ENCODE results near the gene AP2A2. TPM values are rescaled to one million over a fixed set of nuclear protein-coding genes. Genes with fewer than 3 reads are reported as not detected.

Gene AP2A2
- total and polyA plus RNA-seq, 2 of the 4 experiments (the other 2 are of a cell fraction) = 19.9 to 49.0 TPM

DNA sequence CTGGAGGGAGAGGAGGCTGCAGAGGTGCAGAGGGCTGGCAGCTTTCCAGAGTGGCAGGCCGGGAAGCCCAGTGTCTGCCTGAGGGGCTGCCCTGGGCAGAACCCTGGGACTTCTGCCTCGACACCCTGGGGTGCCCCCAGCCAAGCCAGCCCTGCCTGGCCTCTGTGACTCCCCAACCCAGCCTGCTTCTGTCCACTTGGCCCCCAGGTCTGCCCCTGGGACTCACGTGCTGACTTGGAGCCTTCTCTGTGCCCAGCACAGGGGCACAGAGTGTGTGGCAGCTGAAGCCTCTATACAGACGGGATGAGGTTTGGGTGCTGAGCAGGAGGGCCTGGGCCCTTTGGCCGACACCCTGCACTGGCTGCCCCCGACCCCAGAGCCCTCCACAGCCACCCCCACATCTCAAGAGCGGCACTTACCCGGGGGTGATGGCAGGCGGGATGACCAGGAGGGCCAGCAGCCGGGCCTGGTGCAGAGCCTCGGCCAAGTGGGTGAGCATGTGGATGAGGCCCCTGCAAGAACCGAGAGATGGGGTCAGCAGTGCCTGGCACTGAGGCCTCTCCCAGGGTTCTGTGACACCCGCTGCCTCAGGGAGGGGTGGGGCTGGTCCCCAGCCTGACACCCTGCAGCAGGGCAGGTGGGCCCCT is 32.5 kb upstream of the AP2A2 start:
- no peak overlapping the region for H2AK5ac ChIP-seq (ENCODE audit: low read depth, low read length)
- no peak overlapping the region for H3K4me3 ChIP-seq (ENCODE audit: insufficient read depth, low read depth, low read length)
- no peak overlapping the region for H3K23ac ChIP-seq (ENCODE audit: low read depth, low read length)
- peaks cover 3% of the 10 kb centered on the region; the same call in 1 of the 2 replicates for H4K20me1 ChIP-seq (ENCODE audit: insufficient read depth, low read length)
- no peak overlapping the region for H3K14ac ChIP-seq (replicated peaks; ENCODE audit: low read depth, low read length)
- H2AK9ac ChIP-seq (replicated peaks; ENCODE audit: low read depth, low read length, poor library complexity) = no peak overlapping the region
- H3K18ac ChIP-seq (ENCODE audit: low read depth, low read length) = no peak overlapping the region
- H2BK20ac ChIP-seq (ENCODE audit: low read depth, low read length) = no peak overlapping the region
- no peaks in the 10 kb centered on the region for H3K9me1 ChIP-seq (ENCODE audit: insufficient read depth, low read length)
- no peaks in the 10 kb centered on the region for H3K9me3 ChIP-seq (ENCODE audit: control insufficient read depth, insufficient read depth, low read length)
- no peak overlapping the region for H3K56ac ChIP-seq (ENCODE audit: extremely low read depth, insufficient read depth, low read length)
- no peak overlapping the region for H3K27ac ChIP-seq (ENCODE audit: insufficient read depth, low read length)
- H2BK15ac ChIP-seq (ENCODE audit: low read depth, low read length) = no peak overlapping the region
- BruUV-seq (replicated peaks) = no TSS peak
- dilution Hi-C loops (cut with HindIII; ENCODE audit: low sequenced_read_pairs, unreplicated experiment) = no loop called here
- TF ChIP-seq NFE2L2 (IDR thresholded peaks at IDR 0.05; ENCODE audit: low read depth, low read length) (no peak), MXI1 (IDR thresholded peaks at IDR 0.05; ENCODE audit: borderline replicate concordance, low read depth, low read length) (no peak), MAFK (IDR thresholded peaks at IDR 0.05; ENCODE audit: low read depth, low read length) (no peak), FOS (IDR thresholded peaks at IDR 0.05; ENCODE audit: low read depth, low read length) (no peak), RAD21 (IDR thresholded peaks at IDR 0.05; ENCODE audit: low read length) (no peak), RFX5 (IDR thresholded peaks at IDR 0.05; ENCODE audit: low read depth, low read length) (no peak), CEBPB (IDR thresholded peaks at IDR 0.05; ENCODE audit: low read depth, low read length) (no peak), POLR2A (IDR thresholded peaks at IDR 0.05; ENCODE audit: low read depth, low read length) (no peak), RCOR1 (IDR thresholded peaks at IDR 0.05; ENCODE audit: insufficient replicate concordance, low read length) (no peak), SMC3 (IDR thresholded peaks at IDR 0.05; ENCODE audit: low read depth, low read length) (no peak), BHLHE40 (IDR thresholded peaks at IDR 0.05; ENCODE audit: low read depth, low read length) (no peak), CHD1 (IDR thresholded peaks at IDR 0.05; ENCODE audit: low read depth, low read length) (no peak), MAZ (IDR thresholded peaks at IDR 0.05; ENCODE audit: borderline replicate concordance, low read depth, low read length) (no peak)
- TF ChIP-seq, protein P1, sequence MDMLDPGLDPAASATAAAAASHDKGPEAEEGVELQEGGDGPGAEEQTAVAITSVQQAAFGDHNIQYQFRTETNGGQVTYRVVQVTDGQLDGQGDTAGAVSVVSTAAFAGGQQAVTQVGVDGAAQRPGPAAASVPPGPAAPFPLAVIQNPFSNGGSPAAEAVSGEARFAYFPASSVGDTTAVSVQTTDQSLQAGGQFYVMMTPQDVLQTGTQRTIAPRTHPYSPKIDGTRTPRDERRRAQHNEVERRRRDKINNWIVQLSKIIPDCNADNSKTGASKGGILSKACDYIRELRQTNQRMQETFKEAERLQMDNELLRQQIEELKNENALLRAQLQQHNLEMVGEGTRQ (IDR thresholded peaks at IDR 0.05; ENCODE audit: low read depth, low read length) = no peak
- TF ChIP-seq, protein P2, sequence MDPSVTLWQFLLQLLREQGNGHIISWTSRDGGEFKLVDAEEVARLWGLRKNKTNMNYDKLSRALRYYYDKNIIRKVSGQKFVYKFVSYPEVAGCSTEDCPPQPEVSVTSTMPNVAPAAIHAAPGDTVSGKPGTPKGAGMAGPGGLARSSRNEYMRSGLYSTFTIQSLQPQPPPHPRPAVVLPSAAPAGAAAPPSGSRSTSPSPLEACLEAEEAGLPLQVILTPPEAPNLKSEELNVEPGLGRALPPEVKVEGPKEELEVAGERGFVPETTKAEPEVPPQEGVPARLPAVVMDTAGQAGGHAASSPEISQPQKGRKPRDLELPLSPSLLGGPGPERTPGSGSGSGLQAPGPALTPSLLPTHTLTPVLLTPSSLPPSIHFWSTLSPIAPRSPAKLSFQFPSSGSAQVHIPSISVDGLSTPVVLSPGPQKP (IDR thresholded peaks at IDR 0.05; ENCODE audit: borderline replicate concordance, low read depth, low read length) = no peak
- TF ChIP-seq, protein P3, sequence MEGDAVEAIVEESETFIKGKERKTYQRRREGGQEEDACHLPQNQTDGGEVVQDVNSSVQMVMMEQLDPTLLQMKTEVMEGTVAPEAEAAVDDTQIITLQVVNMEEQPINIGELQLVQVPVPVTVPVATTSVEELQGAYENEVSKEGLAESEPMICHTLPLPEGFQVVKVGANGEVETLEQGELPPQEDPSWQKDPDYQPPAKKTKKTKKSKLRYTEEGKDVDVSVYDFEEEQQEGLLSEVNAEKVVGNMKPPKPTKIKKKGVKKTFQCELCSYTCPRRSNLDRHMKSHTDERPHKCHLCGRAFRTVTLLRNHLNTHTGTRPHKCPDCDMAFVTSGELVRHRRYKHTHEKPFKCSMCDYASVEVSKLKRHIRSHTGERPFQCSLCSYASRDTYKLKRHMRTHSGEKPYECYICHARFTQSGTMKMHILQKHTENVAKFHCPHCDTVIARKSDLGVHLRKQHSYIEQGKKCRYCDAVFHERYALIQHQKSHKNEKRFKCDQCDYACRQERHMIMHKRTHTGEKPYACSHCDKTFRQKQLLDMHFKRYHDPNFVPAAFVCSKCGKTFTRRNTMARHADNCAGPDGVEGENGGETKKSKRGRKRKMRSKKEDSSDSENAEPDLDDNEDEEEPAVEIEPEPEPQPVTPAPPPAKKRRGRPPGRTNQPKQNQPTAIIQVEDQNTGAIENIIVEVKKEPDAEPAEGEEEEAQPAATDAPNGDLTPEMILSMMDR (conservative IDR thresholded peaks at IDR 0.05; ENCODE audit: low read depth, low read length) = no peak
- peaks cover 2% of the 10 kb centered on the region; the same call in 1 of the 2 replicates for H3K4me1 ChIP-seq (ENCODE audit: control insufficient read depth, insufficient read depth, low read length)
- H4K8ac ChIP-seq (ENCODE audit: low read depth in 2 of 2, low read length in 2 of 2) = no peak overlapping the region
- peaks cover 6% of the 10 kb centered on the region; the same call in 1 of the 2 replicates for H3K36me3 ChIP-seq (ENCODE audit: control insufficient read depth, insufficient read depth, low read length)
- H4K91ac ChIP-seq (ENCODE audit: insufficient read depth, low read depth, low read length) = no peak overlapping the region
- no peak overlapping the region for H2AFZ ChIP-seq (replicated peaks; ENCODE audit: low read length, poor library complexity)
- ATAC-seq (ENCODE audit: low read depth) (no peak), DNase-seq (no peak)
- ChIA-PET CTCF (no interaction called here), POLR2A (ENCODE audit: unreplicated experiment) (no interaction called here)
- no peak overlapping the region for H2BK5ac ChIP-seq (ENCODE audit: low read depth, low read length, poor library complexity, severe bottlenecking)
- no peak overlapping the region for H3K9ac ChIP-seq (ENCODE audit: low read depth, low read length)
- no peaks in the 10 kb centered on the region for H3K27me3 ChIP-seq (ENCODE audit: control insufficient read depth, insufficient read depth, low read length)
- no peak overlapping the region for H3K4me2 ChIP-seq (ENCODE audit: low read depth, low read length)
- intact Hi-C loops (cut with micrococcal nuclease) = no loop called here
- H3K79me1 ChIP-seq (ENCODE audit: low read depth in 1 of 2, low read length in 2 of 2) = no peaks in the 10 kb centered on the region
- no peak overlapping the region for H3K4ac ChIP-seq (ENCODE audit: low read depth, low read length)
- WGBS, 2 experiments (ENCODE audit: extremely low coverage in 2 of 2, insufficient read length in 1 of 2) = 95% methylated on average over 4 of the region's 13 CpGs; no CpG with 5 or more reads in 1 of the 2 experiments
- no peak overlapping the region for H4K5ac ChIP-seq (ENCODE audit: low read depth, low read length)
- in situ Hi-C loops (cut with MboI; ENCODE audit: low sequenced_read_pairs) = no loop called here
- no peak overlapping the region for H2BK120ac ChIP-seq (ENCODE audit: low read depth, low read length)

All from IMR-90 (cell line).